ENCODE results near the gene LIPT2.

Gene LIPT2

DNA sequence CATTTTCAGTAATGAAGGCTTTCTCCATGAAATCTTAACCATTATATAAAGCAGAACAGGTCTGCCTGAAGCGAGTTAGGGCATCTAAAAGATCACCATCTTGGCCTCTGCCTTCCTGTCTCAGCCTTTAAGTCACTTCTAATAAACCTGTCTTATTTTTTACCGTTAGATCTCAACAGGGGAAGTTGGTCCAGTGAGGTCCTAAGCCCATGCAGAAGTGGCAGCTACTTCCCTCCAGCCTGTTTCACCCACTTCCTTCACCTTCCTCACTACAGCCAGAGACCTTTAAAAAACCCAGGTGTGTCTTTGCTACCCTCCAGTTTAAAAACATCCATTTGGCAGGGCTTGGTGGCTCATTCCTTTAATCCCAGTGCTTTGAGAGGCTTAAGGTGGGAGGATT lies 14.1 kb upstream of the LIPT2 start:
- Histone ChIP-seq H3K4me2 (no peak overlapping the region), H3K4me3 (IDR thresholded peaks at IDR 0.05; ENCODE audit: insufficient read depth, low read depth, low read length) (no peak overlapping the region), H3K27ac (no peak overlapping the region), H3K79me2 (ENCODE audit: insufficient read depth, low read depth) (no peaks in the 10 kb centered on the region), H3K27me3 (ENCODE audit: insufficient read depth, low read depth) (no peaks in the 10 kb centered on the region), H3K9ac (no peak overlapping the region), H4K20me1 (ENCODE audit: insufficient read depth) (no peaks in the 10 kb centered on the region), H3K4me1 (ENCODE audit: low read depth, poor library complexity, severe bottlenecking) (no peaks in the 10 kb centered on the region), H3K36me3 (ENCODE audit: insufficient read depth) (no peaks in the 10 kb centered on the region), H2AFZ (ENCODE audit: low read depth) (no peak overlapping the region)
- TF ChIP-seq, protein P1, sequence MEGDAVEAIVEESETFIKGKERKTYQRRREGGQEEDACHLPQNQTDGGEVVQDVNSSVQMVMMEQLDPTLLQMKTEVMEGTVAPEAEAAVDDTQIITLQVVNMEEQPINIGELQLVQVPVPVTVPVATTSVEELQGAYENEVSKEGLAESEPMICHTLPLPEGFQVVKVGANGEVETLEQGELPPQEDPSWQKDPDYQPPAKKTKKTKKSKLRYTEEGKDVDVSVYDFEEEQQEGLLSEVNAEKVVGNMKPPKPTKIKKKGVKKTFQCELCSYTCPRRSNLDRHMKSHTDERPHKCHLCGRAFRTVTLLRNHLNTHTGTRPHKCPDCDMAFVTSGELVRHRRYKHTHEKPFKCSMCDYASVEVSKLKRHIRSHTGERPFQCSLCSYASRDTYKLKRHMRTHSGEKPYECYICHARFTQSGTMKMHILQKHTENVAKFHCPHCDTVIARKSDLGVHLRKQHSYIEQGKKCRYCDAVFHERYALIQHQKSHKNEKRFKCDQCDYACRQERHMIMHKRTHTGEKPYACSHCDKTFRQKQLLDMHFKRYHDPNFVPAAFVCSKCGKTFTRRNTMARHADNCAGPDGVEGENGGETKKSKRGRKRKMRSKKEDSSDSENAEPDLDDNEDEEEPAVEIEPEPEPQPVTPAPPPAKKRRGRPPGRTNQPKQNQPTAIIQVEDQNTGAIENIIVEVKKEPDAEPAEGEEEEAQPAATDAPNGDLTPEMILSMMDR (conservative IDR thresholded peaks at IDR 0.05; ENCODE audit: low read depth, low read length), result no peak

DNA sequence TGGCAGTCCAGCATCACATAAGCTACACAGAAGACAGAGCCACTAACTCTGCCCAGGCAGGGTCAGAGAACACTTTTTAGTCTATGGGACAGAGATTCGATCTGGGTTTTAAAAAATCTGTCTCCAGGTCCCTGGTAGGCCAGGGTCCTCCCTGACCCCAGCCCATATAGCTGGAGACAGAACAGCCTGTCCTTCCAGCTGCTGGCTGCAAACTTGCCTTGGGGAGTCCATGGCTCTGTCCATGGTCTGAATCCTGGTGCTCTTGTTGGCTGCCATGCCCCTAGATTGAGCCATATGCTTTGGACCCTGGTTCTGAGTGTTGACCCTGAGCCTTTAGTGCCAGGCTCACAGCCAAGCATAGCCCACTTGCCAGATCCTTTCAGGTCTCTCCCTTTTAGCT lies 13.3 kb upstream of the LIPT2 start:
- TF ChIP-seq, protein P1 (conservative IDR thresholded peaks at IDR 0.05; ENCODE audit: low read depth, low read length), result no peak
- Histone ChIP-seq H3K4me3 (IDR thresholded peaks at IDR 0.05; ENCODE audit: insufficient read depth, low read depth, low read length) (no peak overlapping the region), H3K4me2 (no peak overlapping the region), H3K79me2 (ENCODE audit: insufficient read depth, low read depth) (no peaks in the 10 kb centered on the region), H4K20me1 (ENCODE audit: insufficient read depth) (no peaks in the 10 kb centered on the region), H3K9ac (no peak overlapping the region), H3K36me3 (ENCODE audit: insufficient read depth) (no peaks in the 10 kb centered on the region), H2AFZ (ENCODE audit: low read depth) (no peak overlapping the region), H3K27me3 (ENCODE audit: insufficient read depth, low read depth) (no peaks in the 10 kb centered on the region), H3K27ac (no peak overlapping the region), H3K4me1 (ENCODE audit: low read depth, poor library complexity, severe bottlenecking) (no peaks in the 10 kb centered on the region)

DNA sequence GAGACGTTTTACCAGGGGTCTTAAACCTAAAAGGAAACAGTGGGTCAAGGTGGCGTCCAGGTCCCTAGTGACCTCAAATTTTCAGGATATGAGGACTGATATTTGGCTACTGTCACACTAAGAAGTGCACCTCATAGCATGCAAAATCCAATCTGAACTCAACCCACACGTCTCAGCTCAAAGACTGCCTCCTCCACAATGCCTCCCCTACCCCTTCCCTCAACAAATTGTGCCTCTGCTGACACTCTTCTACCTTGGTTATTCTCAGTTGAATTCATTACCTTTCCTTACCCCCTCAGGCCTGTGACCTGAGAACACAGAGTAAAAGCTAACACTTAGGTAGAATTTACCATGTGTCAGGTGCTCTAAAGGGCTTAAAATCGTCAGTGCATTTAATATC lies 12.4 kb upstream of the LIPT2 start:
- Histone ChIP-seq H3K9ac (no peak overlapping the region), H3K27ac (no peak overlapping the region), H3K4me3 (IDR thresholded peaks at IDR 0.05; ENCODE audit: insufficient read depth, low read depth, low read length) (no peak overlapping the region), H3K79me2 (ENCODE audit: insufficient read depth, low read depth) (no peaks in the 10 kb centered on the region), H3K27me3 (ENCODE audit: insufficient read depth, low read depth) (no peaks in the 10 kb centered on the region), H3K4me1 (ENCODE audit: low read depth, poor library complexity, severe bottlenecking) (no peaks in the 10 kb centered on the region), H3K4me2 (no peak overlapping the region), H3K36me3 (ENCODE audit: insufficient read depth) (no peaks in the 10 kb centered on the region), H2AFZ (ENCODE audit: low read depth) (no peak overlapping the region), H4K20me1 (ENCODE audit: insufficient read depth) (no peaks in the 10 kb centered on the region)
- TF ChIP-seq, protein P1 (conservative IDR thresholded peaks at IDR 0.05; ENCODE audit: low read depth, low read length), result no peak

DNA sequence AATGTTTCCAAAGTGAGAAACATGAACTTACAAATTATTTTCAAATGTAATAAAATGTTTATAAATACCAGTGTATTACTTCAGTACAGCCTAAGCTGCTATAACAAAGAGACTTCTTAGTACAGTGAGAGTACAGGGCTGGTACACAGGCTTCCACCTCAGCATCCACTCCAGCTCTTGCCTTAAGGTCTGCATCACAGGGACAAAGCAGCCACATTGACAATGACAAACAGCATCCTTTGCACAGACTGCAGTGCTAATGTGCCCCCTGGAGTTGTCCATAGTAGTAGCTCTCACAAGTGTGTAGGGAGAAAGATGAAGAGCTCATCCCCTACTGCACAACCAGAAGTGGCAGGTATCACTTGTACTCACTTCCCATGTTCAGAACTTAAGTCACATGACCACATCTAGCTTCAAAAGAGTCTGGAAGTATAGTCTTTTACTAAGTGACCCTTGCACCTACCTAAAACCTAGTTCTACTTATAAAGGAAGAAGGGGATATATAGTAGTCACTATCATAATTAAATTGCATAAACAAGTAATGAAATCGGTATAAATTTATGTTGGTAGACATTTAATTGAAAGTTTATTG lies 10.7 kb upstream of the LIPT2 start:
- no peak overlapping the region for H3K4me3 ChIP-seq (IDR thresholded peaks at IDR 0.05; ENCODE audit: insufficient read depth, low read depth, low read length)
- no peaks in the 10 kb centered on the region for H3K27me3 ChIP-seq (ENCODE audit: insufficient read depth, low read depth)
- no peaks in the 10 kb centered on the region for H3K36me3 ChIP-seq (ENCODE audit: insufficient read depth)
- no peaks in the 10 kb centered on the region for H3K4me1 ChIP-seq (ENCODE audit: low read depth, poor library complexity, severe bottlenecking)
- H3K9ac ChIP-seq, result no peak overlapping the region
- no peaks in the 10 kb centered on the region for H3K79me2 ChIP-seq (ENCODE audit: insufficient read depth, low read depth)
- H4K20me1 ChIP-seq (ENCODE audit: insufficient read depth), result no peaks in the 10 kb centered on the region
- H3K4me2 ChIP-seq, result no peak overlapping the region
- TF ChIP-seq, protein P1 (conservative IDR thresholded peaks at IDR 0.05; ENCODE audit: low read depth, low read length), result no peak
- H3K27ac ChIP-seq, result no peak overlapping the region
- H2AFZ ChIP-seq (ENCODE audit: low read depth), result no peak overlapping the region
